Neuronal stem cell (in vitro differentiated cells): ENCODE results near the gene ELF2.

Source experiments
- DNase-seq: peaks from one replicate; pipeline ENCODE4 v3.0.0-alpha.2; 2013; ENCODE audit warnings: low spot score
- H2AFZ ChIP-seq: one replicate; pipeline ENCODE4 v1.6.1; 2013; ENCODE audit warnings: mild to moderate bottlenecking, low read length, inconsistent platforms
- H2AK5ac ChIP-seq: 2 replicates; pipeline ENCODE4 v1.6.1; 2013; ENCODE audit warnings: low read depth, mild to moderate bottlenecking, inconsistent platforms, low read length, moderate library complexity, mixed read lengths
- H2BK120ac ChIP-seq: 2 replicates; pipeline ENCODE4 v1.6.1; 2013; ENCODE audit warnings: low read depth, mild to moderate bottlenecking, inconsistent platforms, low read length, moderate library complexity, mixed read lengths
- H2BK12ac ChIP-seq: one replicate; pipeline ENCODE4 v1.6.1; 2013; ENCODE audit warnings: low read length, inconsistent platforms
- H2BK15ac ChIP-seq: 2 replicates; pipeline ENCODE4 v1.6.1; 2013; ENCODE audit warnings: mild to moderate bottlenecking, low read length, inconsistent platforms, mixed read lengths
- H2BK5ac ChIP-seq: one replicate; pipeline ENCODE4 v1.6.1; 2013; ENCODE audit warnings: inconsistent platforms, mild to moderate bottlenecking, low read length, moderate library complexity
- H3K14ac ChIP-seq: one replicate; pipeline ENCODE4 v1.6.1; 2013; ENCODE audit warnings: low read length, inconsistent platforms
- H3K18ac ChIP-seq: 2 replicates; pipeline ENCODE4 v1.6.1; 2013; ENCODE audit warnings: low read length, inconsistent platforms
- H3K23ac ChIP-seq: 2 replicates; pipeline ENCODE4 v1.6.1; 2013; ENCODE audit warnings: low read depth, mild to moderate bottlenecking, mixed read lengths, low read length, inconsistent platforms; ENCODE audit not compliant: poor library complexity
- H3K27ac ChIP-seq: replicated peaks from 3 replicates; pipeline ENCODE4 v1.5.1; 2013; ENCODE audit warnings: low read length, inconsistent platforms
- H3K27me3 ChIP-seq, 3 experiments: 2 replicates each; pipeline ENCODE4 v1.6.1; 2013; ENCODE audit warnings: low read length in 3 of 3, mild to moderate bottlenecking in 2 of 3, inconsistent platforms in 1 of 3, low read depth in 1 of 3, mixed read lengths in 1 of 3, moderate library complexity in 1 of 3; ENCODE audit not compliant: control insufficient read depth in 3 of 3, insufficient read depth in 3 of 3
- H3K36me3 ChIP-seq, 2 donors: replicated peaks in 1 of 2; 2 replicates each; pipeline ENCODE4 v1.6.1; 2013; ENCODE audit warnings: low read length in 2 of 2; ENCODE audit not compliant: control insufficient read depth in 2 of 2, insufficient read depth in 2 of 2
- H3K4ac ChIP-seq: 2 replicates; pipeline ENCODE4 v1.6.1; 2013; ENCODE audit warnings: inconsistent platforms, mild to moderate bottlenecking, low read length, moderate library complexity
- H3K4me1 ChIP-seq, 2 donors: 1 replicate in 1 of 2; 2 replicates in 1 of 2; pipeline ENCODE4 v1.6.1; 2013; ENCODE audit warnings: low read length in 2 of 2, low read depth in 1 of 2; ENCODE audit not compliant: control insufficient read depth in 2 of 2, insufficient read depth in 1 of 2
- H3K4me2 ChIP-seq: one replicate; pipeline ENCODE4 v1.6.1; 2013; ENCODE audit warnings: mild to moderate bottlenecking, low read length, inconsistent platforms; ENCODE audit not compliant: insufficient read depth, poor library complexity, severe bottlenecking
- H3K4me3 ChIP-seq, 2 donors: 2 replicates each; pipeline ENCODE4 v1.5.1; 2013; ENCODE audit warnings: low read length in 2 of 2, mild to moderate bottlenecking in 2 of 2, inconsistent platforms in 1 of 2, moderate library complexity in 1 of 2
- H3K79me1 ChIP-seq: one replicate; pipeline ENCODE4 v1.6.1; 2013; ENCODE audit warnings: low read depth, mild to moderate bottlenecking, inconsistent platforms, low read length, moderate library complexity
- H3K9ac ChIP-seq: one replicate; pipeline ENCODE4 v1.6.1; 2013; ENCODE audit warnings: mild to moderate bottlenecking, low read depth, low read length, inconsistent platforms; ENCODE audit not compliant: poor library complexity
- H3K9me3 ChIP-seq, 2 donors: replicated peaks in 1 of 2; 2 replicates each; pipeline versions ENCODE3 to v1.6.1; 2013; ENCODE audit warnings: low read length in 2 of 2, mild to moderate bottlenecking in 2 of 2, inconsistent platforms in 1 of 2, low read depth in 1 of 2, mixed read lengths in 1 of 2, moderate library complexity in 1 of 2; ENCODE audit not compliant: control insufficient read depth in 2 of 2, insufficient read depth in 1 of 2
- H4K8ac ChIP-seq: one replicate; pipeline ENCODE4 v1.6.1; 2013; ENCODE audit warnings: low read depth, mild to moderate bottlenecking, inconsistent platforms, low read length, moderate library complexity
- H4K91ac ChIP-seq: one replicate; pipeline ENCODE4 v1.6.1; 2013; ENCODE audit warnings: low read length, low read depth, mild to moderate bottlenecking, inconsistent platforms; ENCODE audit not compliant: poor library complexity
- WGBS, 2 donors: extraction: QIAGEN DNeasy Blood & Tissue Kit; methylation state at CpG; one replicate each; pipeline ENCODE4 v1.1.7; 2013; ENCODE audit warnings: missing lambda C conversion rate in 2 of 2, mixed read lengths in 1 of 2; ENCODE audit not compliant: insufficient read length in 2 of 2, insufficient replicate concordance in 1 of 2; ENCODE audit errors: extremely low coverage in 2 of 2; 5-methylcytosine and 5-hydroxymethylcytosine counted together

ELF2 gene

DNA sequence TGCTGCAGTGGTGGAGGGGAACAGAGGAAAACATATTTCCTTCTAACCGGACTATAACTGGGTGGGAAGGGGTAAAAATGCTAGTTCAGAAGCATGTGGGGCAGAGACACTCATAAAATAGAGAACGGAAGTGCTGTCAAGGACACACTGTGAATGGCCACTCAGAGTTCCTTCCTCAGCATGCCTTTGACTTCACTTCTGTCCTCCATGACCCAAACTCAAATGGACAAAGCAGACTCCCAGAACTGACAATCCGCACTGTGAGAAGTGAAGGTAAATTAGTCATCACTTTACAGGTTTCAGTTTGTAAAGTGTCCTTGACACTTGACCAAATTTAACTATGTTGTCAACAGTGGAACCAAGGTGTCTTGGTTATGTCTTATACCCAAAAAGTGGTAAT lies 30.2 kb upstream of the ELF2 start:
- H4K8ac ChIP-seq: no peak overlapping the region
- H3K4me2 ChIP-seq: no peak overlapping the region
- H3K79me1 ChIP-seq: no peaks in the 10 kb centered on the region
- H3K36me3 ChIP-seq: no peaks in the 10 kb centered on the region
- H2AFZ ChIP-seq: peak overlapping the region; percentile 61
- H3K9me3 ChIP-seq: no peaks in the 10 kb centered on the region
- H2BK12ac ChIP-seq: no peak overlapping the region
- no peak overlapping the region for H3K27ac ChIP-seq
- WGBS, 2 donors: no CpG with 5 or more reads among the region's 3 CpGs
- DNase-seq: no peak
- no peaks in the 10 kb centered on the region for H3K27me3 ChIP-seq
- no peak overlapping the region for H3K4ac ChIP-seq
- peaks cover 6 to 15% of the 10 kb centered on the region in 2 donors for H3K4me1 ChIP-seq
- H3K18ac ChIP-seq: no peak overlapping the region
- H3K9ac ChIP-seq: no peak overlapping the region
- H4K91ac ChIP-seq: no peak overlapping the region
- no peak overlapping the region for H3K14ac ChIP-seq
- H2BK120ac ChIP-seq: no peak overlapping the region
- no peak overlapping the region for H2BK5ac ChIP-seq
- no peak overlapping the region for H3K4me3 ChIP-seq
- no peak overlapping the region for H3K23ac ChIP-seq
- H2BK15ac ChIP-seq: no peak overlapping the region
- no peak overlapping the region for H2AK5ac ChIP-seq

DNA sequence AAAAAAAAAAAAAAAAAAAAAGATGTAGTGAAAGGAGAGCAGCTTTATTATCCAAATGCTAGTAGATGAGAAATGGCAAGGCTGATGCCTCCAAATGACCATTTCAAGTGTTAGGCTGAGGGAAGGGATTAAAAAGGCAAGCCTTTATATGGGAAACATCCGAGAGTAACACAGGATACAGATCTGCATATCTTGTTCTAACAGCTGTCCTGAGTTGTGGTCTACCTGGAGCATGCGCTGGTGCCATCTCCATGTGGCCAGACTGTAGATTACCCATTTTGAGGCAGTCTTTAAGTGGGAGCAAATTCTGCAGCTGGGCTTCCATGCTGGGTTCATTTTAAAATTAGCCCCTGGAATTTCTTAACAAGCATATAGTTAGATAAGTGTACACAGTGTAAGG lies 26.0 kb upstream of the ELF2 start:
- no peaks in the 10 kb centered on the region for H3K9me3 ChIP-seq
- peaks cover 0 to 3% (median 0%) of the 10 kb centered on the region in 3 experiments for H3K27me3 ChIP-seq
- no peak overlapping the region for H2BK15ac ChIP-seq
- H2BK5ac ChIP-seq: no peak overlapping the region
- no peak overlapping the region for H2AFZ ChIP-seq
- no peak overlapping the region for H2BK120ac ChIP-seq
- no peak overlapping the region for H3K23ac ChIP-seq
- no peak overlapping the region for H2AK5ac ChIP-seq
- no peak overlapping the region for H3K4me3 ChIP-seq
- H3K9ac ChIP-seq: no peak overlapping the region
- H4K8ac ChIP-seq: no peak overlapping the region
- H3K4me2 ChIP-seq: no peak overlapping the region
- H3K18ac ChIP-seq: no peak overlapping the region
- H3K4ac ChIP-seq: no peak overlapping the region
- WGBS, 2 donors: no CpG with 5 or more reads among the region's 2 CpGs
- peaks cover 4 to 7% of the 10 kb centered on the region in 2 donors for H3K4me1 ChIP-seq
- DNase-seq: no peak
- H3K36me3 ChIP-seq: no peaks in the 10 kb centered on the region
- H2BK12ac ChIP-seq: no peak overlapping the region
- no peaks in the 10 kb centered on the region for H3K79me1 ChIP-seq
- H4K91ac ChIP-seq: no peak overlapping the region
- H3K14ac ChIP-seq: no peak overlapping the region
- no peak overlapping the region for H3K27ac ChIP-seq

DNA sequence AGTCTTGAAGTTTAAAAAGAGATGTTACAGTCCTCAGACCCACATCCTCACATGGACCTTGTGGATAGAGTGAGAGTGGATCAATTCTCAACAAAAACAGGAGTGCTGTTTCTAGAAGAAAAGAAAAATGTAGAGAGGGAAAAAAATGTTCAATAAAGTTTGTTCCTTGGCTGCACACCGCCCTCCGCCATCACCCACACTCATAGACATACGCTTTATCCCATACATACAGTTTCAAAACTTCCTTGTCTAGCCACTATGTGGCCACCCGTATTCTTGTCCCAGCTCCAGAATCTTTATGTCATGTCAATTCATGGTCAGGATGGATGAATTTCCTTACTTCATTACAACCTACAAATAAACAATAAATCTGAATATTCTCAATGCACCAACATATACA lies 23.5 kb upstream of the ELF2 start:
- H3K14ac ChIP-seq: no peak overlapping the region
- H3K27me3 ChIP-seq: peaks cover 0 to 3% (median 0%) of the 10 kb centered on the region in 3 experiments
- no peak overlapping the region for H3K4me3 ChIP-seq
- H3K4me1 ChIP-seq: no peaks in the 10 kb centered on the region
- no peaks in the 10 kb centered on the region for H3K9me3 ChIP-seq
- H4K91ac ChIP-seq: no peak overlapping the region
- H3K4me2 ChIP-seq: no peak overlapping the region
- no peak overlapping the region for H2BK12ac ChIP-seq
- H3K79me1 ChIP-seq: no peaks in the 10 kb centered on the region
- no peak overlapping the region for H3K23ac ChIP-seq
- H3K9ac ChIP-seq: no peak overlapping the region
- no peak overlapping the region for H3K18ac ChIP-seq
- H3K4ac ChIP-seq: no peak overlapping the region
- H2AFZ ChIP-seq: no peak overlapping the region
- H3K27ac ChIP-seq: no peak overlapping the region
- no peak overlapping the region for H2AK5ac ChIP-seq
- H3K36me3 ChIP-seq: no peaks in the 10 kb centered on the region
- no peak overlapping the region for H2BK120ac ChIP-seq
- H2BK5ac ChIP-seq: no peak overlapping the region
- H2BK15ac ChIP-seq: no peak overlapping the region
- no CpG with 5 or more reads among the region's 4 CpGs for WGBS, 2 donors
- H4K8ac ChIP-seq: no peak overlapping the region
- no peak for DNase-seq

DNA sequence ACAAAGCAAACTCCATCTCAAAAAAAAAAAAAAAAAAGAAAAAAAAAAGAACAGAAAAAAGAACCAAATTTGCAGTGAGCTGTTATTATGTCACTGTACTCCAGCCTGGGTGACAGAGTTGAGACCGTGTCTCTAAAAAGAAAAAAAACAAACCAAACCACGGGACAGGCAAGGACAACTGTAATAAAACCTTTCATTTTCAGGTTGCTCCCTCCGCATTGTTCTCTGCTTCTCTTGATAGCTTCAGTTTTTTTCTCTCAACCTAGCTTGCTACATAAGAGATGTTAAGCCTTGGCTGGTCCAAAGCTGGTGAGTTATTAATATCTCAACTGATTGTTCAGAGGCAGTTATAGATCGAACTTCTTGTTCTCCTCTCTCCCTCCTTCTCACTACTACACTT lies 23.1 kb upstream of the ELF2 start:
- WGBS, 2 donors: no CpG with 5 or more reads among the region's 4 CpGs
- H2AFZ ChIP-seq: no peak overlapping the region
- no peak overlapping the region for H3K9ac ChIP-seq
- H4K8ac ChIP-seq: no peak overlapping the region
- no peak overlapping the region for H3K27ac ChIP-seq
- no peaks in the 10 kb centered on the region for H3K9me3 ChIP-seq
- no peak overlapping the region for H3K4ac ChIP-seq
- no peak overlapping the region for H3K18ac ChIP-seq
- no peak overlapping the region for H2AK5ac ChIP-seq
- no peak overlapping the region for H2BK15ac ChIP-seq
- no peaks in the 10 kb centered on the region for H3K4me1 ChIP-seq
- no peaks in the 10 kb centered on the region for H3K36me3 ChIP-seq
- H2BK12ac ChIP-seq: no peak overlapping the region
- no peaks in the 10 kb centered on the region for H3K79me1 ChIP-seq
- peaks cover 0 to 3% (median 0%) of the 10 kb centered on the region in 3 experiments for H3K27me3 ChIP-seq
- H3K4me2 ChIP-seq: no peak overlapping the region
- H2BK5ac ChIP-seq: no peak overlapping the region
- H3K4me3 ChIP-seq: no peak overlapping the region
- H2BK120ac ChIP-seq: no peak overlapping the region
- H4K91ac ChIP-seq: no peak overlapping the region
- H3K14ac ChIP-seq: no peak overlapping the region
- H3K23ac ChIP-seq: no peak overlapping the region
- no peak for DNase-seq
